KMS-11 (cell line): ENCODE measurements around the gene SCG2.

Source experiments
- H2AFZ ChIP-seq: fragments of 200-600 bp; sonication (generic); 2 replicates; pipeline ENCODE4 v1.6.1; 2016; ENCODE audit warnings: antibody characterized with exemption, mixed run types, low read depth
- H3K27ac ChIP-seq: fragments of 200-600 bp; sonication (generic); 2 replicates; pipeline ENCODE4 v1.6.1; 2016; ENCODE audit warnings: mild to moderate bottlenecking, mixed run types
- H3K27me3 ChIP-seq: fragments of 200-600 bp; sonication (generic); 2 replicates; pipeline ENCODE4 v1.6.1; 2017; ENCODE audit warnings: mild to moderate bottlenecking, low read depth, mixed run types, moderate library complexity; ENCODE audit not compliant: insufficient read depth
- H3K36me3 ChIP-seq: fragments of 200-600 bp; sonication (generic); 2 replicates; pipeline ENCODE4 v1.6.1; 2017; ENCODE audit warnings: mild to moderate bottlenecking, mixed run types; ENCODE audit not compliant: insufficient read depth
- H3K4me1 ChIP-seq: fragments of 200-600 bp; sonication (generic); 2 replicates; pipeline ENCODE4 v1.6.1; 2016; ENCODE audit warnings: mild to moderate bottlenecking, low read depth, mixed run types; ENCODE audit not compliant: poor library complexity, severe bottlenecking
- H3K4me2 ChIP-seq: fragments of 200-600 bp; sonication (generic); 2 replicates; pipeline ENCODE4 v1.7.0; 2016; ENCODE audit warnings: mild to moderate bottlenecking, mixed run types
- H3K4me3 ChIP-seq: fragments of 200-600 bp; sonication (generic); IDR thresholded peaks from 2 replicates; pipeline ENCODE4 v1.6.1; 2017; ENCODE audit warnings: low read depth, low read length, mixed read lengths; ENCODE audit not compliant: insufficient read depth
- H3K79me2 ChIP-seq: fragments of 200-600 bp; sonication (generic); 2 replicates; pipeline ENCODE4 v1.6.1; 2016; ENCODE audit warnings: low read depth, mixed run types; ENCODE audit not compliant: insufficient read depth
- H3K9ac ChIP-seq: fragments of 200-600 bp; sonication (generic); 2 replicates; pipeline ENCODE4 v1.6.1; 2016; ENCODE audit warnings: mild to moderate bottlenecking, mixed run types
- H4K20me1 ChIP-seq: fragments of 200-600 bp; sonication (generic); 2 replicates; pipeline ENCODE4 v1.6.1; 2016; ENCODE audit warnings: mild to moderate bottlenecking, mixed run types; ENCODE audit not compliant: insufficient read depth
- CTCF ChIP-seq: fragments of 200-600 bp; sonication (generic); conservative IDR thresholded peaks from 2 replicates; pipeline ENCODE4 v1.6.1; 2017; ENCODE audit warnings: low read depth, mild to moderate bottlenecking, antibody characterized with exemption, low read length, moderate library complexity, mixed read lengths

SCG2 gene

GRCh38 chr2:223647258-223647952 is 45.2 kb upstream of the SCG2 start:
- H3K4me1 ChIP-seq, result peaks cover 44% of the 10 kb centered on the region
- no peak overlapping the region for H3K27ac ChIP-seq
- H3K4me3 ChIP-seq, result no peak overlapping the region
- no peak for TF ChIP-seq CTCF
- no peaks in the 10 kb centered on the region for H3K27me3 ChIP-seq
- H3K36me3 ChIP-seq, result no peaks in the 10 kb centered on the region
- H4K20me1 ChIP-seq, result no peaks in the 10 kb centered on the region
- no peaks in the 10 kb centered on the region for H3K79me2 ChIP-seq
- no peak overlapping the region for H2AFZ ChIP-seq
- no peak overlapping the region for H3K9ac ChIP-seq
- peak overlapping the region; percentile 39 for H3K4me2 ChIP-seq

- Histone ChIP-seq H3K4me2 (no peak overlapping the region), H3K9ac (no peak overlapping the region), H3K4me1 (peaks cover 21% of the 10 kb centered on the region), H3K27ac (no peak overlapping the region), H3K79me2 (no peaks in the 10 kb centered on the region), H4K20me1 (no peaks in the 10 kb centered on the region), H3K36me3 (no peaks in the 10 kb centered on the region), H3K4me3 (no peak overlapping the region), H2AFZ (no peak overlapping the region), H3K27me3 (no peaks in the 10 kb centered on the region)
- TF ChIP-seq CTCF, result no peak
These were observed 42.0 kb upstream of the SCG2 start for GRCh38 chr2:223644136-223644535.

- H3K27ac ChIP-seq, result no peak overlapping the region
- no peaks in the 10 kb centered on the region for H3K27me3 ChIP-seq
- H3K4me3 ChIP-seq, result no peak overlapping the region
- no peak for TF ChIP-seq CTCF
- no peaks in the 10 kb centered on the region for H4K20me1 ChIP-seq
- H2AFZ ChIP-seq, result no peak overlapping the region
- no peak overlapping the region for H3K4me2 ChIP-seq
- H3K9ac ChIP-seq, result no peak overlapping the region
- no peaks in the 10 kb centered on the region for H3K36me3 ChIP-seq
- no peaks in the 10 kb centered on the region for H3K79me2 ChIP-seq
- H3K4me1 ChIP-seq, result peaks cover 12% of the 10 kb centered on the region
These were observed 41.1 kb upstream of the SCG2 start for GRCh38 chr2:223643309-223643708.

- H3K27me3 ChIP-seq, result no peaks in the 10 kb centered on the region
- no peak overlapping the region for H3K4me3 ChIP-seq
- no peaks in the 10 kb centered on the region for H4K20me1 ChIP-seq
- H2AFZ ChIP-seq, result no peak overlapping the region
- H3K79me2 ChIP-seq, result no peaks in the 10 kb centered on the region
- H3K27ac ChIP-seq, result no peak overlapping the region
- TF ChIP-seq CTCF, result no peak
- H3K4me2 ChIP-seq, result no peak overlapping the region
- H3K4me1 ChIP-seq, result peaks cover 4% of the 10 kb centered on the region
- H3K9ac ChIP-seq, result no peak overlapping the region
- no peaks in the 10 kb centered on the region for H3K36me3 ChIP-seq
These were observed 40.3 kb upstream of the SCG2 start for GRCh38 chr2:223642506-223642905.
